Left renal cortex interstitium (tissue), 4 donors: ENCODE results near the gene LRPAP1. TPM values are rescaled to one million over a fixed set of nuclear protein-coding genes. Genes with fewer than 3 reads are reported as not detected.
"Not testable (repeated sequence)": the region's sequence is repeated elsewhere in the genome, so short reads cannot be mapped to it uniquely, and the experiment has no call there.

ENCODE experiments used
- DNase-seq, 4 donors: peaks; one replicate each; pipeline ENCODE4 v3.0.0-alpha.2; 2013; ENCODE audit warnings: low read depth in 4 of 4, low spot score in 2 of 4, missing footprints in 1 of 4
- polyA plus RNA-seq, 4 donors: library from polyadenylated mRNA; unstranded; fragments of 120-200 nt; gene quantifications; one replicate each; pipeline ENCODE4 v1.2.1, GENCODE V29; 2013; ENCODE audit not compliant: insufficient read length in 4 of 4

The LRPAP1 gene
- polyA plus RNA-seq, 4 donors: 188 to 268 (median 218) TPM

DNA sequence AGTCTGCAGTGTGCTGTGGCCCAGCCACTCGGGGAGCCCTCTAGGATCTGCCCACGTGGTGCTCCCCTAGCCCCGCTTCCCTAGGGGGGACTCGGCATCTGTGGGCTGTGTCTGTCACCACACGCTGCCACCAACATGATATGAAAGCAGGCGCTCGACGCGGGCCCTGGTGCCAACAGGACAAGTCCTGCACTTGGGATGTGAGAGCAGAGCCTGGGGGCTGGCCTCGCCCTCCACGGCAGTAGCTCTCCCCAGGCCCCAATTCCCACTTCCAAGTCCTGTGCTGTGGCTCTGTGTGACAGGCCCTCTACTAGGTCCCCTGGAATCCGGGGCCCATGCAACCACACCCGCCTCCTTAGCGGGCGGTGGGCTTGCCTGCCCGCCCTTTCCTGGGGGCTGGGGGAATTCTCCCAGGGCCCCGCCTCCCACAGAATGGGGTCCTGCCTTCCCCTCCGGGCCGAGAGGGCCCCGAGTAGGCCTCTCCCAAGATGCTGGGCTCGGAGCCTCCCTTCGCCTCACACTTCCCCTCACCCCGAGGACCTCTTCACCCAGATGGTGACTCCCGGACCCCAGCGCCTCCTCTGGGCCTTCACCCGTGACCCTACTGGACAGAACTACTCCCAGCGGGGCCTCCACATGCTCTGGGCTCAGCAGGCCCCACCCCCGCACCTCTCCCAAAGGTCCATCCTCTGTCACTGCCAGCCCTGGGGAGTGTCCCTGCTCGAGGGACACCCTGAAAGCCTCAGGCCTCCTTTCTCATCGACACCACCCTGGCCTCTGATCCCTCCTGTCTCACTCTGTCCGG lies 11.2 kb downstream of the LRPAP1 start:
- no peak for DNase-seq

DNA sequence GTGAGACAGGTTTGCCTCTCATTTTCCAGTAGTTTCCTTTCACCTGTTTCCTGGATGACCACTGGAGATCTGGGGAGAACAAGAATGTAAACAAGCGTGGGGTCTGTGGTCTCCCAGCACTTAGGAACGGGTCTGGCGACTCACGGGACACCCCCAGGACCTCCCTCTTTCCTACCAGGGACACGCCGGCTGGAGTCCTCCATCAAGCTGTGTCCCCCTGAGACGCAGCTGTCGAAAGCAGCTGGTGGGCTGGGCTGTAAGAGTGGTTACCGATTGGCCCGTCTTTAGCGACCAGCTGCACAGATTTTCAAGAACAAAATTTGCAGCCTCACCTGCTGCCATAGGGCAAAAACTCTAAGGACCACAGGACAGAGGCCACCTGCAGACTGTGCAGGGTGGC lies 11.9 kb downstream of the LRPAP1 start:
- no peak for DNase-seq

GRCh38 chr4:3519468-3520264 lies 12.6 kb downstream of the LRPAP1 start:
- no peak for DNase-seq

GRCh38 chr4:3518941-3519340 lies 13.3 kb downstream of the LRPAP1 start:
- DNase-seq: no peak

DNA sequence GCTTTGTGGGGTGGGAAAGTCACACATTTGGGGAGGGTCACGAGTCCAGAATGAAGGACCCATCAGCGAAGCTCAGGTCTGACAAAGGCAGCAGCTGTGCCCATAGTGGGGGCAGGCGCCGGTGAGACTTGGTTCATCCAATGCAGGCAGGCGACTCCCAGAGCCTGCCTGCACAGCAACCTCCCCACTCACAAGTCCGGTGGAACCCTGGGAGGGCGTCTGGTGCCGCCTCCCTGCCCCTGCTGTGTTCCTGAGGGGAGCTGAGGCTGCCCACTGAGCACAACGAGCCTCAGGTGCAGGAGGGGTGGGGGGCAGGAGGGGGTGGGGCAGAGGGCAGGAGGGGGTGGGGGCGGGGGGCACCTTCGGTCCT lies 13.7 kb downstream of the LRPAP1 start:
- DNase-seq: no peak

GRCh38 chr4:3517731-3518510 lies 14.3 kb downstream of the LRPAP1 start:
- DNase-seq: no peak

DNA sequence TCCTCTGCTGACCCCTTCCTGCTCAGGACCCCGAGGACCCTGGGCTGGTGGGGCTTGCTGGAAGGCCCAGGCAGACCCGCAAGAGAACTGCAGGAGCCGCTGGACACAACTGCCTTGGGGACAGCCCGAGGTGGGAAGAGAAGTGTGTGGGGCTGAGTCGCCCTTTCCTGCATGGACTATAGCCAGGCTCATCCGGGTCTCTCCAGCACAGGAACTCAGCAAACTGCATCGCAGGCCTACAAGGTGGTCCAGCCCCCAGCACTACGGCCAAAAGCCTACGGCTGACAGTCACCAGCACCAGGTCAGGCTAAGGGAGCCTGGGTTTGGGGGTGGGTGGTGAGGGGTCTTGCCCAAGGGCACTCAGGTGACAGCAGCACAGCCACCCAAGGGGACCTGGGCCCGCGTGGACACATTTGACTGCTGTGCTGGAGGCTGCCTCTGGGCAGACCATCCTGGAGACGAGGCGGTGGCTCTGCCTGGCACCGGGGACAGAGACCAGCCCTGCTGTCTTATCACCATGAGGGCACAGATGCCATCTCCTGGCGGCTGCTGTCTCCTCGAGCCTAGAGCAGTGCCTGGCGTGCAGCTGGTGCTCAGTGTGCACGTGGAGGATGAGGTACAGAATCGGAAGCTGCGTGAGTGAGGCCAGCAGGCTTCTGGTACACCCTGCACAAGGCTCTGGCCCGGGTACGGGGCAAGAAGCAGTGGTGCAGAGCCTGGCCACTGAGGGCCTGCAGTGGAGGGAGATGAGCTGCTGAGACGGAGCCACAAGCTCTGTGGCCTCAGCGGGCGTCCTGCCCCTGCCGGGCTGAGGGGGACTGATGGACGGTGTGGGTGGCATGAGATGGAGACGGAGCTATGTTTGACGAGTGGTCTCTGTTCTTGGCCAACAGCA lies 15.1 kb downstream of the LRPAP1 start:
- DNase-seq: no peak

DNA sequence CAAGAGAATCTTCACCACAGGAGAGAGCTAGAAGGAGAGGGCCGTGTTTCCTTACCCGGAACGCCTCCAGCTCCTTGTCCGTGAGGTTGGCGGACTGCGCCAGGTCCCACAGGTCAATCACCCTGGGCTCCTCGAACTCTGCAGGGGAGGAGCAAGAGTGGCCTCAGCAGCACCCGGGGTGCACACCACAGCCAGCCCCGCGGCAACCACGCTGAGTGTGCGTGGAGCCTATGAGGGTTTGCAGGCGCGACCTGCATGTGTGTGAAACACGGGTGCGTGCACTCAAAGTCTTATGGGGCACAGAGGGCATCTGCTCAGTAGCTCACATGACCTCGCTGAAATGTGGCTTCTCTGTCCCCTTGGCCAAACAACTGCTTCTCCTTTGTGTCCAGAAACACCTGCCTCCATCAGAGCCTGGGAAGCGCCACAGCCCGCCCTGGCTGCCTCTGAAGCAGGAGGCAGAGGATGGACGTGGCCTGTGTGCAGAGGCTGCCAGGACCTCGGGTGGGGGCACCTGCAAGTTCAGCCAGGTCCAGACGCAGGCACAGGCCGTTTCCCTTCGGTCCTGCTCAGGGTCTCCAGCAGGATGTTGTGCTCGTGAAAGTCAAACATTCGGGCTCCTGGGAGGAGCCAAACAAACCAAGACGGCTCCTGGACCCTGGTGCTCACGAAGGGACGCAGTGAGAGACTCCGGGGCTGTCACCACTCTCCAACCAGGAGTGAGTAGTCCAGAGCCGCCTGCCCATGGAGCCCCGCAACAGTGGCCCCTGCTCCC lies 16.0 kb downstream of the LRPAP1 start:
- DNase-seq: no peak

DNA sequence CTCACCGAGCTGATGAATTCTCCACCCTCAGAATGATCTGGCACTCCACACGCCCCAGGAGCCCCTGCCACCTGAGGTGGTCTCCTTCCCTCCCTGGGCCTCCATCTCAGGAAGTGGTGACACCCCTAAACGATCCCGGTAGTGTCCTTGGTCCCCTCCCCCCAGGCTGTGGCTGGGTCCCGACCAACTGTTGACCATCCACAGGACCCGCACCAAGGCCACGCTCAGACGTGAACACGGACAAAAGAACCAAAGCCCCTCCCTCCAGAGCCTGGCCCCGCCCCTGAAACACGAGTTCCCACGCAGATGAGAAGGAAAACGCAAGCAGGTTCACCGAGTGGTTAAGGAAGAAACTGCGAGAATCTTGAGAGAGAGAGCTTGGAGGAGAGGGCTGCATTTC lies 16.6 kb downstream of the LRPAP1 start:
- DNase-seq: no peak

DNA sequence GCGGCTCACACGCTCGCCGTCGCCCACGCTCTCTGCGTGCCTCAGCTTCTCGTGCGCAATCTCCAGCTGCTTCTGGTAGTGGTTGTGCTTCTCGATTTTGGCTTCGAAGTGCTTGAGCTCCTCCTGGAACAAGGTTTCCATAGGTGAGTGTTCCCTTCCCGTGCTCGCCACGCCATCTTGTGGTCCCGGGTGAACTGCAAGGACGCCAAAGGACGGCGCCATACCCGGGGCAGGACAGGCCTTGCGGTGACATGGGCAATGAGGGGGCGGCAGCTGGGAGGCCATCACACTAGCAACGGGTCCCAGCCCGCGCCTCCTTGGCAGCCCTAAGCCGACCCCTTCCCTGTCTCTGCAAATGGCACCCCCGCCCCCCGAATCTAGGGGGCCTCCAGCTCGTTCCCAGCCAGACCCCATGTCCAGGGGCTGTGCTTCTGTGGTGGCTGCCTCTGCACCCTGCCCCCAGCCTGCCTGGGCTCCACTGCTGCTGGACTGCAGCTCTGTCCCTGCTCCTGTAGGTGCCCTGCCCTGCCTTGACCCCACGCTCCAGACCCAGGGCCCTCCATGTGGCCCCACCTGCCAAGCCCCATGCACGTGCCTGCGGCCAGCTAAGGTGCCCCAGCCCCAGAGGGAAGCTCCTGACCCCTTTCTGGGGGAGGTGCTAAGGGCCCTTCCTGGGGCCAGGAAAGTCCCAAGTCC lies 17.3 kb downstream of the LRPAP1 start:
- DNase-seq: no peak

DNA sequence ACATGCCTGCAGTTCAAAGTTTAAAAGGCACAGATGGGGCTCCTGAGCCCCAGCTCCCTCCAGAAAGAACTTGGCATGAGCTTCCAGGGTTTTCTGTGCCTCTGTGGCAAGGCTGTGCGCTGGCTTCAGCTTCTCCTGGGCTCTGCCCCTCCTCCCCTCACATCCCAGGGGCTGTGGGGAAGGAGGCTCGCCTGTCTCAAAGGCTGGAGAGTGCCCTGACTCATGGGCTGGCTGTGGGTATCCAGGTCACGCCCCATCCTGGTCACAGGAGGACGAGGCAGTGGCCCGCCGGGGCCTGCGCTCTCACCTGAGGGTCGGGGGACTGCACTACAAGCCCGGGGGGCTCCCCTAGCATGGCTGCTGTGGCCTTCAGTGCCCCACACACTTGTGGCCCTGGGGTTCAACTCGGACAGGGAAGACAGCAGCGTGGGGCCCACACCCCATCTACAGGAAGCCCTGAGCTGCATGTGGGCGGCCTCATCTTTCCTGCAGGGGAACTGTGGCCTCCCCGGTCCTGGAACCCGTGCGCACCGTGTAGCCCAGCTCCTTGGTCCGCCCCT lies 17.9 kb downstream of the LRPAP1 start:
- DNase-seq: no peak

- DNase-seq: no peak
Observed at GRCh38 chr4:3513807-3514206, 18.4 kb downstream of the LRPAP1 start.

DNA sequence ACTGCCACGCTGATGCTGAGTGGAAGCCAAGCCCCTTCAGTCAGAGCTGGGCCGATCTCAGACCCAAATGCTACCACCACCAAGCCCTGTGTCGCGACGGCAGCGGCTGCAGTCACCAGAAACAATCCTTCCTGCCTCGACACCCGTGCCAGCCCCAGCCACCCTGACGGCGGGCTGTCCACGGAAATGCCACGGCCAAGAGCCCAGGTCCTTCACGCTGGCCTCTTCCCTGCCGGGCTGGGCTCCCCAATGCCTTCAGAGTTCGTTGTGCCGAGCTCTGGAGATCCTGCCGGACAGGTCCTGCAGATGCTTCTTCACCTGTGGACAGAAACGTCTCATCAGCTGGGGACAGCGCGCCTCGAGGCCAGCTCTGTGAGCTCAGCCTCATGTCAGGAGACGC lies 19.5 kb downstream of the LRPAP1 start:
- DNase-seq: no peak

DNA sequence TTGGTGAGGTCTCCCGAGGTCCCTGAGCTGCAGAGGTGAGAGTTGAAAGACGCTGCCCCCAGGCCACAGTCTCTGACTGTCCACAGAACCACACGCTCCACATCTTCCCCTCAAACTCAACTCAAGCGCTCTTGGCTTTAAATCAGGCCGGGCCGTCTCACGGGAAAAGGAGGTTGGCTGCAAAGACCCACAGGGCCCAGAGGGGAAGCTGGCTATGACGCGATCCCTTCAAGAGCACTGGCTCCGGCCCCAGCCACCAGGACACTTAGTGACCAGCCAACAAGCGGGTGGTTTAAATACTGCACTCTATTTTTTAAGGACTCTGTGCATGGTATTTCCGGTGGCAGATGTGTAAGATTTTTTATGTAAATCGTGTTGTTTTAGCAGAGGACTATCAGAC lies 19.9 kb downstream of the LRPAP1 start:
- DNase-seq: no peak

DNA sequence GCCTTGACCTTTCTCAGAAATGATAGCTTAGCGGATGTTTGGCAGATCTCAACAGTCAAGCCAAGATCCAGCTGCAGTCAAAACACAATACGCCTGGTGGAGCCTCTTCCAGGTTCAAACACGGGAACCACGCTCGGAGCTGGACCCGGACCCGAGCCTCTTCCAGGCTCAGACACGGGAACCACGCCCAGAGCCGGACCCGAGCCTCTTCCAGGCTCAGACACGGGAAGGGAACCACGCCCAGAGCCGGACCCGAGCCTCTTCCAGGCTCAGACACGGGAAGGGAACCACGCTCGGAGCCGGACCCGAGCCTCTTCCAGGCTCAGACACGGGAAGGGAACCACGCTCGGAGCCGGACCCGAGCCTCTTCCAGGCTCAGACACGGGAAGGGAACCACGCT lies 20.6 kb downstream of the LRPAP1 start:
- DNase-seq: not testable (repeated sequence)

GRCh38 chr4:3511187-3511586 lies 21.0 kb downstream of the LRPAP1 start:
- no peak for DNase-seq

- no peak for DNase-seq
Observed at GRCh38 chr4:3510481-3510880, 21.7 kb downstream of the LRPAP1 start.

DNA sequence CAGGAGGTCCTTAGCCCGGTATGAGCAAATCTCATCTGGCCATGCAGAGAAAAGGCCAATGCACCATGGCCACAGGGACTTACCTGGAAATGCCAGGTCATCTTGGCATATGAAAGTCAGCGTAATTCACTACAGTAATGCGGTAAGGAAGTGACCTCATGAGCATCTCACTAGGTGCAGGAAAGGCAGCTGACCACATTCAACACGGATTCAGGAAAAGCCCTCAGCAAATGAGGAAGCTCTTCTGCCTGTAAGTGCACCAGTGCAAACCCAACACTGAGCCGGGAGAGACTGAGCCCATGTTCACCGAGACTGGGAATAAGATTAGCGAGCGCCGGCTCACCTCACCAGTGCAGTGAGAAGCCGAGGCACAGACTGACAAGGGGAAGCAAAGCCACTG lies 23.7 kb downstream of the LRPAP1 start:
- DNase-seq: no peak

GRCh38 chr4:3505231-3505630 lies 27.0 kb downstream of the LRPAP1 start:
- no peak for DNase-seq
